Bronchial epithelial cell (primary cell): ENCODE results near the gene NECAB2. TPM values are rescaled to one million over a fixed set of nuclear protein-coding genes. Genes with fewer than 3 reads are reported as not detected.

Experiments used
- DNase-seq: peaks from one replicate; pipeline ENCODE4 v3.0.0-alpha.2; 2010; ENCODE audit warnings: low read depth
- FAIRE-seq: peaks from 2 replicates; lab custom pipeline; 2011; peaks lifted over from hg19 to GRCh38; lab: Jason Lieb, UNC
- H3K27me3 ChIP-seq: 2 replicates; pipeline ENCODE4 v1.5.1; 2011; ENCODE audit warnings: low read length; ENCODE audit not compliant: control insufficient read depth, insufficient read depth
- H3K36me3 ChIP-seq: 2 replicates; pipeline ENCODE4 v1.5.1; 2011; ENCODE audit warnings: low read length; ENCODE audit not compliant: control insufficient read depth, insufficient read depth
- H3K4me3 ChIP-seq: 2 replicates; pipeline ENCODE4 v1.5.1; 2011; ENCODE audit warnings: mild to moderate bottlenecking, low read depth, low read length, control low read depth
- total RNA-seq: library from RNA; depleted of rRNA; stranded (reverse); fragments of >200 nt; gene quantifications from 2 replicates; pipeline ENCODE4 v1.2.1, GENCODE V29; 2014
- TF ChIP-seq, protein P1 (sequence below): IDR thresholded peaks from 2 replicates; pipeline ENCODE4 v1.5.1; 2011; ENCODE audit warnings: mild to moderate bottlenecking, moderate library complexity, low read length, control low read depth, inconsistent platforms; ENCODE audit not compliant: insufficient read depth, severe bottlenecking

Gene NECAB2
- total RNA-seq, 1 donor from 2014 or later = not detected

- FAIRE-seq (no peak), DNase-seq (no peak)
- Histone ChIP-seq H3K4me3 (no peak overlapping the region), H3K36me3 (no peaks in the 10 kb centered on the region), H3K27me3 (peaks cover 22% of the 10 kb centered on the region)
- TF ChIP-seq, protein P1, sequence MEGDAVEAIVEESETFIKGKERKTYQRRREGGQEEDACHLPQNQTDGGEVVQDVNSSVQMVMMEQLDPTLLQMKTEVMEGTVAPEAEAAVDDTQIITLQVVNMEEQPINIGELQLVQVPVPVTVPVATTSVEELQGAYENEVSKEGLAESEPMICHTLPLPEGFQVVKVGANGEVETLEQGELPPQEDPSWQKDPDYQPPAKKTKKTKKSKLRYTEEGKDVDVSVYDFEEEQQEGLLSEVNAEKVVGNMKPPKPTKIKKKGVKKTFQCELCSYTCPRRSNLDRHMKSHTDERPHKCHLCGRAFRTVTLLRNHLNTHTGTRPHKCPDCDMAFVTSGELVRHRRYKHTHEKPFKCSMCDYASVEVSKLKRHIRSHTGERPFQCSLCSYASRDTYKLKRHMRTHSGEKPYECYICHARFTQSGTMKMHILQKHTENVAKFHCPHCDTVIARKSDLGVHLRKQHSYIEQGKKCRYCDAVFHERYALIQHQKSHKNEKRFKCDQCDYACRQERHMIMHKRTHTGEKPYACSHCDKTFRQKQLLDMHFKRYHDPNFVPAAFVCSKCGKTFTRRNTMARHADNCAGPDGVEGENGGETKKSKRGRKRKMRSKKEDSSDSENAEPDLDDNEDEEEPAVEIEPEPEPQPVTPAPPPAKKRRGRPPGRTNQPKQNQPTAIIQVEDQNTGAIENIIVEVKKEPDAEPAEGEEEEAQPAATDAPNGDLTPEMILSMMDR = no peak
Measured at GRCh38 chr16:84040823-84041820, 73.1 kb downstream of the NECAB2 start.

GRCh38 chr16:84041881-84042280 lies 73.8 kb downstream of the NECAB2 start:
- Histone ChIP-seq H3K36me3 (no peaks in the 10 kb centered on the region), H3K27me3 (peaks cover 22% of the 10 kb centered on the region), H3K4me3 (no peak overlapping the region)
- FAIRE-seq (no peak), DNase-seq (no peak)
- TF ChIP-seq, protein P1 = no peak

- FAIRE-seq = no peak
- TF ChIP-seq, protein P1 = no peak
- Histone ChIP-seq H3K36me3 (no peaks in the 10 kb centered on the region), H3K4me3 (no peak within 1 kb of the TSS), H3K27me3 (peaks cover 22% of the 10 kb centered on the region)
- no peak for DNase-seq
Measured at GRCh38 chr16:84042308-84042878, 74.3 kb downstream of the NECAB2 start, which contains the start of gene SLC38A8. Gene SLC38A8 (minus strand): TSS chr16:84042795. CDS start chr16:84042157, 638 bp downstream.

- Histone ChIP-seq H3K27me3 (peaks cover 22% of the 10 kb centered on the region), H3K36me3 (no peaks in the 10 kb centered on the region), H3K4me3 (no peak overlapping the region)
- DNase-seq (no peak), FAIRE-seq (no peak)
- TF ChIP-seq, protein P1 = no peak
Measured at GRCh38 chr16:84042879-84043485, 74.9 kb downstream of the NECAB2 start.

DNA sequence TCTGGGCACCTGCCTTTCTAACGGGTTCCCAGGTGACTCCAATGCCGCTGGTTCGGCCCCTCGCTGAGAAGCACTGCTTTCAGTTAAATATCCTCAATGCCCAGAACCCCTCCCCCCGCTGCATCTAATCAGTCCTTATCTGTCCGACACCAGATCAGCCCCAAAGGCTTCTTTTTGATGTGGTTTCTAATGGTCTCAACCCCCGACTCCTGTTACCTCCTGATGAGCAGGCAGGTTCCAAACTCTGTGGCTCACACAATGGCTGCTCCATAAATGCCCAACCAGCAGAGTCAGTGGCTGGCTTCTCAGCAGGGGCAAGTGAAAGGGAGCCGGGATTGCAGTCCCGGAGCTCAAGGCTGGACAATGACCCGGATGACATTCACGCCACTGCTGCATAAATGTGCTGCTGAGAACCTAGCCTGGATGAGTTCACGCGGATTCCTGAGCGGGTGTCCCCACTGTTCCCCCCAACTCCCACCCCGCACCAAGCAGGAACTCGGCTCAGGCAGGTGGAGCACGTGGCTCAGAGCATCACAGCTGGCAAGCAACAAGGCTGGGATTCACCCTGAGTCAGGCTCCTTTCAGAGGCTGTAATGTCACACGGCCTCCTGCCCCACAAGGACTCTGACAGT lies 75.6 kb downstream of the NECAB2 start:
- TF ChIP-seq, protein P1 = no peak
- peak; percentile 11 for DNase-seq
- Histone ChIP-seq H3K36me3 (no peaks in the 10 kb centered on the region), H3K4me3 (no peak overlapping the region), H3K27me3 (peaks cover 22% of the 10 kb centered on the region)
- no peak for FAIRE-seq
